ENCODE measurements around the gene RTN1.
"Not testable (repeated sequence)": the region's sequence is repeated elsewhere in the genome, so short reads cannot be mapped to it uniquely, and the experiment has no call there.

RTN1 gene

DNA sequence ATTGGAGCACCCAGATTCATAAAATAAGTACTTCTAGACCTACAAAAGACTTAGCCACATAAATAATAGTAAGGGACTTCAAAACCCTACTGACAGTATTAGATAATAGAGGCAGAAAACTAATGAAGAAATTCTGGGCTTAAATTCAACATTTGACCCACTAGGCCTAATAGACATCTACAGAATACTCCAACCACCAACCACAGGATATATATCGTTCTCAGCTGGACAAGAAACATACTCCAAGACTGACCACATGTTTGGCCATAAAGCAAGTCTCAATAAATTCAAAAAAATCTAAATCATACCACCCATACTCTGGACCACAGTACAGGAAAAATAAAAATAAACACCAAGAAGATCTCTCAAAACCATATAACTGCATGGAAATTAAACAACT, 180.2 kb downstream of the RTN1 start:
- H3K9me3 ChIP-seq (ENCODE audit: control insufficient read depth, low read depth, low read length) = no peaks in the 10 kb centered on the region
- no peak overlapping the region for H3K27ac ChIP-seq (ENCODE audit: low read length)
- no peaks in the 10 kb centered on the region for H3K4me1 ChIP-seq (ENCODE audit: control insufficient read depth, low read depth, low read length)
- H3K4me3 ChIP-seq (ENCODE audit: low read length) = no peak overlapping the region
- H3K36me3 ChIP-seq (ENCODE audit: control insufficient read depth, low read depth, low read length) = no peaks in the 10 kb centered on the region
- no peaks in the 10 kb centered on the region for H3K27me3 ChIP-seq (ENCODE audit: control insufficient read depth, insufficient read depth, low read length)
- H3K9ac ChIP-seq (ENCODE audit: low read length) = no peak overlapping the region

DNA sequence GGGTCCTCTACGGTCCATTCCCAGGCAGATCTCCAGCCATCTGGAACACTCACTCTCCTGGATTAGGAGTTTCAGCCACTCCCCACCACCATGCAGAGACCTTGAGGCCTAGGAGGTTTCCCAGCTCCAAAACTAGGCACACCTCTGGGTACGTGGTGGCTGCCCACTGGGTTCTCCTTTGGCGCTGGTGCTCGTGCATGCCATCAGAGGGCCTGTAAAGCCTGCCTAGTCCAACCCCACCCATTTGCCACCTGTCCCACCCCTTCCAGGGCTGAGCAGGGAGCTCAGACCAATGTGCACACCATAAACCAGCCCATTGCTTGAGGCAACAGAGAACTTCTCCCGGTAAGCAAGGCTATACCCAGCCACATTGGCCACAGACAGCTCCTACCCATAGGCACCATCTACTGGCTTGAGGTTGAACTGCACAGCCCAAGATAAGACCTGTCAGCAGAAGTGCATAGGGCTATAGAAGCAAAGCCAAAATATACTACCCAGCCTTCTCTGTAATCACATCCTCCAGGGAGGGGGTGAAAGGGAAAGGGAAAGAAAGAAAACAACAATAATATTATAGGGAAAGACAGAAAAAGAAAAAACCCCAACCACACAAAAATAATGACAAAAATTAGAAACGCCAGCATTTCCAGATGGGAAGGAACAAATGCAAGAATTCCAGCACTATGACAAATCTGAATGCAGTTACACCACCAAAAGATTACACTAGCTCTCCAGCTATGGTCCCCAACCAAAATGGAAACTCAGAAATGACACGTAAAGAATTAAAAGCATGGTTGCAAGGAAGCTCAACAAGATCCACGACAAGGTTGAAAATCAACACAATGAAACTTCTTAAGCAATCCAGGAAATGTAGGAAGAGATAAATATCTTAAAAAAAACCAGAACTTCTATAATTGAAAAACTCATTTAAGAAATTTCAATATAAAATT, 182.1 kb downstream of the RTN1 start:
- Histone ChIP-seq H3K27me3 (ENCODE audit: control insufficient read depth, insufficient read depth, low read length) (no peaks in the 10 kb centered on the region), H3K4me3 (ENCODE audit: low read length) (no peak overlapping the region), H3K9me3 (ENCODE audit: control insufficient read depth, low read depth, low read length) (no peaks in the 10 kb centered on the region), H3K4me1 (ENCODE audit: control insufficient read depth, low read depth, low read length) (peaks cover 2% of the 10 kb centered on the region), H3K27ac (ENCODE audit: low read length) (no peak overlapping the region), H3K36me3 (ENCODE audit: control insufficient read depth, low read depth, low read length) (no peaks in the 10 kb centered on the region), H3K9ac (ENCODE audit: low read length) (no peak overlapping the region)

DNA sequence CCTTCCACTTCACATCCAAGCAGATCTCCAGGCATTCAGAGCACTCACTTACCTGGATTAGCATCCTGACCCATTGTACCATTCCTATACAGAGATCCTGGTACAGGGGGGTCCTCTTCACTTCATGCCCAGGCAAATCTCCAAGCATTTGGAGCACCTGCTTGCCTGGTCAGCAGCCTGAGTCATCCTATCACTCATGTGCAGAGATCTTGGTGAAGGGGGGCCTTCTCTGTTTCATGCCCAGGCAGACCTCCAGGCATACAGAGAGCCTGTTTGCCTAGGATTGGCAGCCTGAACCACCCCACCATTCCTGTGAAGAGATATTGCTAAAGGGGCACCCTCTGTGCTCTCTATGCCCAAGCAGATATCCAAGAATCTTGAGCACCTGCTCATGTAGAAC, 182.9 kb downstream of the RTN1 start:
- Histone ChIP-seq H3K9me3 (ENCODE audit: control insufficient read depth, low read depth, low read length) (no peaks in the 10 kb centered on the region), H3K4me3 (ENCODE audit: low read length) (no peak overlapping the region), H3K27me3 (ENCODE audit: control insufficient read depth, insufficient read depth, low read length) (no peaks in the 10 kb centered on the region), H3K4me1 (ENCODE audit: control insufficient read depth, low read depth, low read length) (peaks cover 3% of the 10 kb centered on the region), H3K9ac (ENCODE audit: low read length) (no peak overlapping the region), H3K27ac (ENCODE audit: low read length) (no peak overlapping the region), H3K36me3 (ENCODE audit: control insufficient read depth, low read depth, low read length) (no peaks in the 10 kb centered on the region)

DNA sequence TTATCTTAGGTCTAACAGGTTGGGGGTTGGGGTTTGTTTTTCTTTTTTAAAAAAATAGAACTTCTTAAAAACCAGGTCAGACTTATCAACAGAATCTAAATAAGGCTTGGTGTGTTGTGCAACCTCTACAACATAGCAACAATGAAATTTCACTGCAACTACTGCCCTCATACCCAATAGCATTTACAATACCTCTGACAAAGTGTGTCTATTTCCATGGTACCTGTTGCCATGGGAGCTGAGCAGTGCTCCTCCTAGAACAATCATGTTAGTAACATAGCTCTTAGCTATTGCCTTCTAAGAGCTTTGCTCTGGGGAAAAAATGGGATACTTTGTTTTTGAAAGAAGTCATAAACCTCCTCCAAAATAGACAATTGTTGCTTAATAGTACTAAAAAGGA, 190.7 kb downstream of the RTN1 start:
- no peak overlapping the region for H3K4me3 ChIP-seq (ENCODE audit: low read length)
- no peak overlapping the region for H3K9ac ChIP-seq (ENCODE audit: low read length)
- no peaks in the 10 kb centered on the region for H3K36me3 ChIP-seq (ENCODE audit: control insufficient read depth, low read depth, low read length)
- H3K4me1 ChIP-seq (ENCODE audit: control insufficient read depth, low read depth, low read length) = peaks cover 3% of the 10 kb centered on the region
- no peaks in the 10 kb centered on the region for H3K27me3 ChIP-seq (ENCODE audit: control insufficient read depth, insufficient read depth, low read length)
- H3K9me3 ChIP-seq (ENCODE audit: control insufficient read depth, low read depth, low read length) = no peaks in the 10 kb centered on the region
- no peak overlapping the region for H3K27ac ChIP-seq (ENCODE audit: low read length)

DNA sequence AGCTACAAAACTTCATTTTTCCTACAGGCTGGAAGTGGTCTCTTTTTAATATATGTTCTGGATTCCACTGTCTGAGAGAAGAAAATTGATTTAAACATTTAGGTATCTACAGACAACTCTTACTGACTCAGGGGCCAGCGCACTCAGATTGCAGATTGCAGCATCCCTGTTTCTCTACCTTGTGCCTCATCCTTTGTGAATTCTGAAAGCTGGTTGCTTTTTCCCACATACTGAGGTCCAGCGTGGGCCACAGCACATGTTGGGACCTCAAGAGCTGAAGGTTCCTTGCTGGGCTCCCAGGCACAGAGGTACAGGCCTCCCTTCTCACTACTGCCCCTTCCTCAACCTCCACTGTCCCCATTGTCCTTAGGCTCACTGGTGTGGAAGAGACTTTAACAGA, 192.2 kb downstream of the RTN1 start:
- Histone ChIP-seq H3K27ac (ENCODE audit: low read length) (no peak overlapping the region), H3K36me3 (ENCODE audit: control insufficient read depth, low read depth, low read length) (no peaks in the 10 kb centered on the region)

DNA sequence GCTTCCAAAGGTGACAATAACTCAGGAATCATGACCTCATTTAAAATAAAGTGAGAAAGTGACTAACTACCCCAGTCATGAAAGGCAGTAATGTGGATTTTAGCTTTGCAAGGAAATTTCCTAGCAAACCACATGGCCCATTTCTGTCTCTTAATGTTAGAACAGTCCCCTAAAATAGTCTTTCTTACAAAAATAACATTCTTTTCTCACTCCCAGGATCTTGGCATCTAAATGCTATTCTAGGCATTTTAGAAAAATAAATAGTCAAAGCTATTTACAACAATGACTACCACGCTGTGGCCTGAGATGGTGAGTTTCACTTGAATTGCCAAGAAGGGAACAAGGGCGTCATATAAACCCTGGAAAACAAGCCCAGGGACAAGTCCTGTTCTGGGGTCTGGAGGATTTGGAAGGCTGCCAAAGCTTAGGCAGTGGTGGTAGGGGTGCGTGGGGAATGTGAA, 192.8 kb downstream of the RTN1 start:
- H3K27me3 ChIP-seq (ENCODE audit: control insufficient read depth, insufficient read depth, low read length) = no peaks in the 10 kb centered on the region
- no peak overlapping the region for H3K9ac ChIP-seq (ENCODE audit: low read length)
- H3K36me3 ChIP-seq (ENCODE audit: control insufficient read depth, low read depth, low read length) = no peaks in the 10 kb centered on the region
- no peaks in the 10 kb centered on the region for H3K9me3 ChIP-seq (ENCODE audit: control insufficient read depth, low read depth, low read length)
- H3K4me3 ChIP-seq (ENCODE audit: low read length) = no peak overlapping the region
- H3K27ac ChIP-seq (ENCODE audit: low read length) = no peak overlapping the region
- H3K4me1 ChIP-seq (ENCODE audit: control insufficient read depth, low read depth, low read length) = no peaks in the 10 kb centered on the region

More for the DNA sequence above, 192.2 kb downstream of the RTN1 start:
- Histone ChIP-seq H3K4me1 (ENCODE audit: control insufficient read depth, low read depth, low read length) (no peaks in the 10 kb centered on the region), H3K27me3 (ENCODE audit: control insufficient read depth, insufficient read depth, low read length) (no peaks in the 10 kb centered on the region), H3K4me3 (ENCODE audit: low read length) (no peak overlapping the region), H3K9me3 (ENCODE audit: control insufficient read depth, low read depth, low read length) (no peaks in the 10 kb centered on the region), H3K9ac (ENCODE audit: low read length) (no peak overlapping the region)

DNA sequence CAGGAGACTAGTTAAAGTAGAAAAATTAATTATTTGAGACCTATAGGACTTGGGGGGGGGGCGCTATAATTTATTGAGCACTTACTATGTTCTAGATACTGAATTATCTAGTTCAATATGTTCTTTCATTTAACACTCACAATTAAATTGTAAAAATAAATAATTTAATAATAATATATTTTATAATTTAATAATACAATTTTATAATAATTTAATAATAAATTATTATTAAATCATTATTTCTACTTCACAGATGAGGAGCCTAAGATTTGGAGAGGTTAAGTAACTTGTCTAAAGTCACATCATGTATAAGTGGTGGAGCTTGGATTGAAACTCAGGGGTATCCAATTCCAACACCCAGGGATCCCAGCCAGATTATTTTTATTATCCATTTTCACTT, 195.2 kb downstream of the RTN1 start:
- Histone ChIP-seq H3K27ac (ENCODE audit: low read length) (no peak overlapping the region), H3K4me3 (ENCODE audit: low read length) (no peak overlapping the region)

DNA sequence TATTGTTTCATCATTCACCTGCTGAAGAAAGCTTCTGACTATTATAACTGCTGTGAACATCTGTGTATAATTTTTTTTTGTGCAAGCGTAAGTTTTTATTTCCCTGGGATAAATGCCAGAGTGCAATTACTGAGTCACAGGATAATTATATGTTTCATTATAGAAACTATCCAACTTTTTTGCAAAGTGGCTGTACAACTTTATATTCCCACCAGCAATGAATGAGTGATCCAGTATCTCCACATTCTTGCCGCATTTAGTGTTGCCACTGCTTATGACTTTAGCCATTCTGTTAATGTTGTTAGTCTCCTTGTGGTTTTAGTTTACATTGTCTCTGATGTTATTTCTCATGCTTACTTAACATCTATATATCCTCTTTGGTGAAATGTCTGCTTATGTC, 205.8 kb downstream of the RTN1 start:
- no peak overlapping the region for H3K9ac ChIP-seq (ENCODE audit: low read length)
- no peaks in the 10 kb centered on the region for H3K27me3 ChIP-seq (ENCODE audit: control insufficient read depth, insufficient read depth, low read length)
- no peak overlapping the region for H3K27ac ChIP-seq (ENCODE audit: low read length)
- no peaks in the 10 kb centered on the region for H3K9me3 ChIP-seq (ENCODE audit: control insufficient read depth, low read depth, low read length)
- H3K4me1 ChIP-seq (ENCODE audit: control insufficient read depth, low read depth, low read length) = no peaks in the 10 kb centered on the region
- H3K36me3 ChIP-seq (ENCODE audit: control insufficient read depth, low read depth, low read length) = no peaks in the 10 kb centered on the region
- H3K4me3 ChIP-seq (ENCODE audit: low read length) = no peak overlapping the region

More for the DNA sequence above, 195.2 kb downstream of the RTN1 start:
- Histone ChIP-seq H3K9me3 (ENCODE audit: control insufficient read depth, low read depth, low read length) (no peaks in the 10 kb centered on the region), H3K9ac (ENCODE audit: low read length) (no peak overlapping the region), H3K4me1 (ENCODE audit: control insufficient read depth, low read depth, low read length) (no peaks in the 10 kb centered on the region), H3K36me3 (ENCODE audit: control insufficient read depth, low read depth, low read length) (no peaks in the 10 kb centered on the region), H3K27me3 (ENCODE audit: control insufficient read depth, insufficient read depth, low read length) (no peaks in the 10 kb centered on the region)

DNA sequence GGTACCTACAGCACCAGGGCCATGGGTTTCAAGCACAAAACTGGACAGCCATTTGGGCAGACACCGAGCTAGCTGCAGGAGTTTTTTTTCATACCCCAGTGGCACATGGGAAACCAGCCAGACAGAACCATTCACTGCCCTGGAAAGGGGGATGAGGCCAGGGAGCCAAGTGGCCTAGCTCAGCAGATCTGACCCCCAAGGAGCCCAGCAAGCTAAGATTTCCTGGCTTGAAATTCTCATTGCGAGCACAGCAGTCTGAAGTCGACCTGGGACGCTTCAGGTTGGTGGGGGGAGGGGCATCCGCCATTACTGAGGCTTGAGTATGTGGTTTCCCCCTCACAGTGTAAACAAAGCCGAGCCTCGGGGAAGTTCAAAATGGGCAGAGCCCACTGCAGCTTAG, 212.8 kb downstream of the RTN1 start:
- no peaks in the 10 kb centered on the region for H3K27me3 ChIP-seq (ENCODE audit: control insufficient read depth, insufficient read depth, low read length)
- no peak overlapping the region for H3K27ac ChIP-seq (ENCODE audit: low read length)
- H3K4me1 ChIP-seq (ENCODE audit: control insufficient read depth, low read depth, low read length) = no peaks in the 10 kb centered on the region
- H3K4me3 ChIP-seq (ENCODE audit: low read length) = no peak overlapping the region
- no peaks in the 10 kb centered on the region for H3K9me3 ChIP-seq (ENCODE audit: control insufficient read depth, low read depth, low read length)
- no peaks in the 10 kb centered on the region for H3K36me3 ChIP-seq (ENCODE audit: control insufficient read depth, low read depth, low read length)
- H3K9ac ChIP-seq (ENCODE audit: low read length) = no peak overlapping the region

DNA sequence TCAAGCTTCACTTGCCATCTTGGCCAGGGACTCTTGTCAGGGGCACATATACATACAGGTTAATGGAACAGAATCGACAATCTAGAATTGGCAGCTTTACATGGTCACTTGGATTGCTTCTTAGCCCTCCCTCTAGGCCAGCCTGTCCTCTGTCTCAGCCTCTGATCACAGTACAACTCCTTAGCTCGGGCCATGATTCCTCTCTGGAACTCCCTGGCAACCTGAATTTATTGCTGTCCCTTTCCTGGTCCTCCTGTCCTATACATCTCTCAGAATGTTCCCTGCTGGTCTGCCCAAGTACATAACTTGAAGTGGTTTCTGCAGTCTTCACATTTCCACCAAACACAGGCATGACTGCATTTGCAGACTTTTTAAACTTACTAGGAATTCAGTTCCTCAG, 214.1 kb downstream of the RTN1 start:
- Histone ChIP-seq H3K27me3 (ENCODE audit: control insufficient read depth, insufficient read depth, low read length) (no peaks in the 10 kb centered on the region), H3K4me3 (ENCODE audit: low read length) (no peak overlapping the region), H3K9me3 (ENCODE audit: control insufficient read depth, low read depth, low read length) (peaks cover 3% of the 10 kb centered on the region), H3K36me3 (ENCODE audit: control insufficient read depth, low read depth, low read length) (no peaks in the 10 kb centered on the region), H3K9ac (ENCODE audit: low read length) (no peak overlapping the region), H3K27ac (ENCODE audit: low read length) (no peak overlapping the region), H3K4me1 (ENCODE audit: control insufficient read depth, low read depth, low read length) (no peaks in the 10 kb centered on the region)

DNA sequence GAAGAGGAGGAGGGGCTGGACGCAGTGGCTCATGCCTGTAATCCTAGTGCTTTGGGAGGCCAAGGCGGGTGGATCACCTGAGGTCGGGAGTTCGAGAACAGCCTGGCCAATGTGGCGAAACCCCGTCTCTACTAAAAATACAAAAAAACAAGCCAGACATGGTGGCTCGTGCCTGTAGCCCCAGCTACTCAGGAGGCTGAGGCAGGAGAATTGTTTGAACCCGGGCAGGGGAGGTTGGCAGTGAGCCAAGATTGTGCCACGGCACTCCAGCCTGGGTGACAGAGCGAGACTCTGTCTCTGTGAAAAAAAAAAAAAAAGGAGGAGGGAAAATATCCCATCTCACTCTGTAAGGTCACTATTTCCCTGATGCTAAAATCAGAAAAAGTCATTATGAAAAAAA, 216.4 kb downstream of the RTN1 start:
- not testable (repeated sequence) for H3K9ac ChIP-seq (ENCODE audit: low read length); H3K9me3 ChIP-seq (ENCODE audit: control insufficient read depth, low read depth, low read length); H3K4me3 ChIP-seq (ENCODE audit: low read length); H3K4me1 ChIP-seq (ENCODE audit: control insufficient read depth, low read depth, low read length); H3K27ac ChIP-seq (ENCODE audit: low read length); H3K36me3 ChIP-seq (ENCODE audit: control insufficient read depth, low read depth, low read length); H3K27me3 ChIP-seq (ENCODE audit: control insufficient read depth, insufficient read depth, low read length)

DNA sequence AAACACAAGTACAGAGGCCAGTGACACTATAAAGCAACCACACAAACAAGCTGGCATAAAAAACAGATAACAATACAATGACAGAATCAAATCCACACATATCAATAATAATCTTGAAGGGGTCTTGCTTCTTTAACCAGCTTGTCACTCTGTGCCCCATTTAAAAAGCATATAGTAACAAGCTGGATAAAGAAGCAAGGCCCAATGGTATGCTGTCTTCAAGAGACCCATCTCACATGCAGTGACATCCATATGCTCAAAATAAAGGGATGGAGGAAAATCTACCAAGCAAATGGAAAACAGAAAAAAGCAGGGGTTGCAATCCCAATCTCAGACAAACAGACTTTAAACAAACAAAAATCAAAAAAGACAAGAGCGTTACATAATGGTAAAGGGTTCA, 223.7 kb downstream of the RTN1 start:
- not testable (repeated sequence) for H3K27me3 ChIP-seq (ENCODE audit: control insufficient read depth, insufficient read depth, low read length); H3K4me1 ChIP-seq (ENCODE audit: control insufficient read depth, low read depth, low read length); H3K9ac ChIP-seq (ENCODE audit: low read length); H3K27ac ChIP-seq (ENCODE audit: low read length); H3K4me3 ChIP-seq (ENCODE audit: low read length); H3K36me3 ChIP-seq (ENCODE audit: control insufficient read depth, low read depth, low read length)
- H3K9me3 ChIP-seq (ENCODE audit: control insufficient read depth, low read depth, low read length) = peaks cover 21% of the 10 kb centered on the region
